Glutamatergic neuron (in vitro differentiated cells): Measurements from ENCODE around the gene ZFAND3. TPM values are rescaled to one million over a fixed set of nuclear protein-coding genes. Genes with fewer than 3 reads are reported as not detected.
"Not testable (repeated sequence)": the region's sequence is repeated elsewhere in the genome, so short reads cannot be mapped to it uniquely, and the experiment has no call there.

Source experiments
- DNase-seq: peaks from one replicate; pipeline ENCODE4 v3.0.0; 2022
- H3K27ac Mint-ChIP-seq: one replicate; pipeline ENCODE4 v1.8.0; 2020; ENCODE audit warnings: mild to moderate bottlenecking, mixed read lengths, inconsistent platforms; ENCODE audit not compliant: unreplicated experiment
- H3K27me3 Mint-ChIP-seq: one replicate; pipeline ENCODE4 v1.8.0; 2020; ENCODE audit warnings: mild to moderate bottlenecking, moderate library complexity, mixed read lengths, inconsistent platforms; ENCODE audit not compliant: unreplicated experiment
- H3K36me3 Mint-ChIP-seq: one replicate; pipeline ENCODE4 v1.8.0; 2020; ENCODE audit warnings: mild to moderate bottlenecking, mixed read lengths, inconsistent platforms; ENCODE audit not compliant: unreplicated experiment
- H3K4me1 Mint-ChIP-seq: one replicate; pipeline ENCODE4 v1.8.0; 2020; ENCODE audit warnings: mild to moderate bottlenecking, low read depth, mixed read lengths, inconsistent platforms; ENCODE audit not compliant: unreplicated experiment
- H3K4me3 Mint-ChIP-seq: one replicate; pipeline ENCODE4 v1.8.0; 2020; ENCODE audit warnings: mild to moderate bottlenecking, mixed read lengths, inconsistent platforms; ENCODE audit not compliant: unreplicated experiment
- H3K9me3 Mint-ChIP-seq: one replicate; pipeline ENCODE4 v1.8.0; 2020; ENCODE audit warnings: mild to moderate bottlenecking, moderate library complexity, mixed read lengths, inconsistent platforms; ENCODE audit not compliant: unreplicated experiment
- total RNA-seq: library from RNA; stranded (reverse); fragmentation: NEBNext Ultra II Directional; extraction: Animal tissue kit (Norgen Biotek cat#: 25700); gene quantifications from one replicate; pipeline ENCODE4 v1.2.1, GENCODE V29; 2021; ENCODE audit not compliant: unreplicated experiment
- TF ChIP-seq, protein P1 (sequence below): fragments of 200-600 bp; sonication (generic); IDR thresholded peaks from one replicate; pipeline ENCODE4 v1.5.0; 2021; ENCODE audit not compliant: partially characterized antibody, unreplicated experiment

The ZFAND3 gene
- total RNA-seq, 1 donor from 2014 or later = 115 TPM

GRCh38 chr6:37884548-37884947, 65.0 kb downstream of the ZFAND3 start:
- H3K27ac Mint-ChIP-seq = no peak overlapping the region

GRCh38 chr6:37889051-37889450, 69.5 kb downstream of the ZFAND3 start:
- Mint-ChIP-seq H3K36me3 (no peaks in the 10 kb centered on the region), H3K27ac (no peak overlapping the region), H3K9me3 (no peaks in the 10 kb centered on the region), H3K4me1 (peaks cover 8% of the 10 kb centered on the region), H3K27me3 (no peaks in the 10 kb centered on the region), H3K4me3 (no peak overlapping the region)
- TF ChIP-seq, protein P1, sequence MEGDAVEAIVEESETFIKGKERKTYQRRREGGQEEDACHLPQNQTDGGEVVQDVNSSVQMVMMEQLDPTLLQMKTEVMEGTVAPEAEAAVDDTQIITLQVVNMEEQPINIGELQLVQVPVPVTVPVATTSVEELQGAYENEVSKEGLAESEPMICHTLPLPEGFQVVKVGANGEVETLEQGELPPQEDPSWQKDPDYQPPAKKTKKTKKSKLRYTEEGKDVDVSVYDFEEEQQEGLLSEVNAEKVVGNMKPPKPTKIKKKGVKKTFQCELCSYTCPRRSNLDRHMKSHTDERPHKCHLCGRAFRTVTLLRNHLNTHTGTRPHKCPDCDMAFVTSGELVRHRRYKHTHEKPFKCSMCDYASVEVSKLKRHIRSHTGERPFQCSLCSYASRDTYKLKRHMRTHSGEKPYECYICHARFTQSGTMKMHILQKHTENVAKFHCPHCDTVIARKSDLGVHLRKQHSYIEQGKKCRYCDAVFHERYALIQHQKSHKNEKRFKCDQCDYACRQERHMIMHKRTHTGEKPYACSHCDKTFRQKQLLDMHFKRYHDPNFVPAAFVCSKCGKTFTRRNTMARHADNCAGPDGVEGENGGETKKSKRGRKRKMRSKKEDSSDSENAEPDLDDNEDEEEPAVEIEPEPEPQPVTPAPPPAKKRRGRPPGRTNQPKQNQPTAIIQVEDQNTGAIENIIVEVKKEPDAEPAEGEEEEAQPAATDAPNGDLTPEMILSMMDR = no peak
- DNase-seq = no peak

More at GRCh38 chr6:37884548-37884947, 65.0 kb downstream of the ZFAND3 start:
- Mint-ChIP-seq H3K27me3 (no peaks in the 10 kb centered on the region), H3K4me1 (no peaks in the 10 kb centered on the region), H3K36me3 (no peaks in the 10 kb centered on the region), H3K9me3 (no peaks in the 10 kb centered on the region), H3K4me3 (no peak overlapping the region)
- TF ChIP-seq, protein P1 = no peak
- DNase-seq = no peak

- TF ChIP-seq, protein P1 = no peak
- no peaks in the 10 kb centered on the region for H3K9me3 Mint-ChIP-seq
- no peak overlapping the region for H3K27ac Mint-ChIP-seq
- H3K4me3 Mint-ChIP-seq = no peak overlapping the region
- H3K36me3 Mint-ChIP-seq = no peaks in the 10 kb centered on the region
- peaks cover 8% of the 10 kb centered on the region for H3K4me1 Mint-ChIP-seq
- no peaks in the 10 kb centered on the region for H3K27me3 Mint-ChIP-seq
- DNase-seq = no peak
Observed at GRCh38 chr6:37889486-37889885, 70.0 kb downstream of the ZFAND3 start.

DNA sequence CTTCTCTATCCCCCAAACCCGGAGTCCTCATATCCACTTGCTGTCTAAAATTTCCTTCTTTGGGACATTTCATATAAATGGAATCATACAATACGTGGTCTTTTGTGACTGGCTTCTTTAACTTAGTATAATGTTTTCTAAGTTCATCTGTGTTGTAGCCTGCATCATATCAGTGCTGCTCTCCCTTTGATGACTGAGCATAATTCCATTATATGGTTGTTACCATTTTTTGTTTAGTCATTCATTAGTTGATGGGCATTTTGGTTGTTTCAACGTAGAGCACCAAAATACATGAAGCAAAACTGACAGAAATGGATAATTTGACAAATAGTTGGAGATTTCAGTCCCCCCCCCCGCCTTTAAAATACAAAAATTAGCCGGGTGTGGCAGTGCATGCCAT, 71.5 kb downstream of the ZFAND3 start:
- DNase-seq = no peak
- Mint-ChIP-seq H3K27me3 (no peaks in the 10 kb centered on the region), H3K4me3 (no peak overlapping the region), H3K36me3 (no peaks in the 10 kb centered on the region), H3K27ac (no peak overlapping the region), H3K4me1 (peaks cover 8% of the 10 kb centered on the region), H3K9me3 (no peaks in the 10 kb centered on the region)
- TF ChIP-seq, protein P1 = no peak

DNA sequence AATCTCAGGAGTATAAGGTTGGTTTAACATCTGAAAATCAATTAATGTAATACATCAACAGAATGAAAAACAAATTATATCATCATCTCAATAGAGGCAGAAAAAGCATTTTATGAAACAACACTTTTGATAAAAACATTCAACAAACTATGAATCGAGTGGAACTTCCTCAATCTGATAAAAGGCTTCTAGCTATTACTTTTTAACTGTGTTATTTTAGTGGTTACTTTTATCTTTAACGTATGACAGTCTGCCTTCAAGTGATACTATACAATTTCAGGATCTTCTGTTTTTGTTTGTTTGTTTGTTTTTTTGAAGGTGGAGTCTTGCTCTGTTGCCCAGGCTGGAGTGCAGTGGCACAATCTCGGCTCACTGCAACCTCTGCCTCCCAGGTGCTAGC, 73.7 kb downstream of the ZFAND3 start:
- Mint-ChIP-seq H3K4me1 (peaks cover 14% of the 10 kb centered on the region), H3K27me3 (no peaks in the 10 kb centered on the region), H3K9me3 (no peaks in the 10 kb centered on the region), H3K4me3 (no peak overlapping the region), H3K36me3 (no peaks in the 10 kb centered on the region), H3K27ac (no peak overlapping the region)
- TF ChIP-seq, protein P1 = no peak
- no peak for DNase-seq

DNA sequence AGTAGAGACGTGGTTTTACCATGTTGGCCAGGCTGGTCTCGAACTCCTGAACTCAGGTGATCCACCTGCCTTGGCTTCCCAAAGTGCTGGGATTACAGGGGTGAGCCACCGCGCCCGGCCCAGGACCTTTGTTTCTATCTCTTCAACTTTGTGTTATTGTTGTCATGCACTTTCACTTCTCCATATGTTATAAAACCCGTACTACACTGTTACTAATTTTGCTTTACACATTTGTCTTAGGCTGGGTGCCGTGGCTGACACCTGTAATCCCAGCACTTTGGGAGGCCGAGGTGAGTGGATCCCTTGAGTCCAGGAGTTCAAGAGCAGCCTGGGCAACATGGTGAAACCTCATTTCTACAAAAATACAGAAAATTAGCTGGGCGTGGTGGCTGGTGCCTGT, 74.2 kb downstream of the ZFAND3 start:
- H3K27ac Mint-ChIP-seq, H3K36me3 Mint-ChIP-seq, H3K27me3 Mint-ChIP-seq, DNase-seq, H3K4me3 Mint-ChIP-seq, H3K9me3 Mint-ChIP-seq: not testable (repeated sequence)
- peaks cover 14% of the 10 kb centered on the region for H3K4me1 Mint-ChIP-seq
